Transverse colon (tissue), 4 donors: Measurements from ENCODE around the gene RPS27L. TPM values are rescaled to one million over a fixed set of nuclear protein-coding genes. Genes with fewer than 3 reads are reported as not detected.

Source experiments
- DNase-seq: peaks from one replicate; pipeline ENCODE4 v3.0.0-alpha.2; 2019
- H3K27ac ChIP-seq, 4 donors: fragments of 200-600 bp; sonication (generic); 2 replicates each; pipeline ENCODE4 v1.5.1; 2016 to 2018; ENCODE audit warnings: inconsistent platforms in 4 of 4
- H3K27me3 ChIP-seq: fragments of 200-600 bp; sonication (generic); 2 replicates; pipeline ENCODE4 v1.5.1; 2017; ENCODE audit warnings: inconsistent platforms
- H3K36me3 ChIP-seq, 4 donors: fragments of 200-600 bp; sonication (generic); 2 replicates each; pipeline ENCODE4 v1.5.1; 2017 to 2019; ENCODE audit warnings: inconsistent platforms in 4 of 4
- H3K4me1 ChIP-seq, 4 donors: fragments of 200-600 bp; sonication (generic); 2 replicates each; pipeline ENCODE4 v1.5.1; 2017 to 2020; ENCODE audit warnings: inconsistent platforms in 4 of 4
- H3K4me3 ChIP-seq, 4 donors: fragments of 200-600 bp; sonication (generic); 1 replicate in 1 of 4; 2 replicates in 3 of 4; pipeline versions ENCODE4 v1.5.1 to v1.6.1; 2017 to 2019; ENCODE audit warnings: inconsistent platforms in 4 of 4
- H3K9me3 ChIP-seq, 2 donors: fragments of 200-600 bp; sonication (generic); 2 replicates each; pipeline ENCODE4 v1.5.1; 2017 to 2019; ENCODE audit warnings: inconsistent platforms in 2 of 2
- EP300 ChIP-seq: sonication (generic); formaldehyde crosslinking; IDR thresholded peaks from one replicate; pipeline ENCODE4 v1.6.1; 2017; ENCODE audit warnings: antibody characterized with exemption, low read depth
- POLR2A ChIP-seq: fragments of 450-650 bp; IDR thresholded peaks from one replicate; pipeline ENCODE4 v1.6.1; 2016; ENCODE audit warnings: antibody characterized with exemption, mild to moderate bottlenecking, moderate library complexity
- POLR2AphosphoS5 ChIP-seq, 3 donors: sonication (generic); formaldehyde crosslinking; IDR thresholded peaks; one replicate each; pipeline ENCODE4 v1.6.1; 2016; ENCODE audit warnings: antibody characterized with exemption in 3 of 3
- WGBS, 2 donors: methylation state at CpG; one replicate each; pipeline ENCODE4 v1.1.5; 2018; ENCODE audit warnings: low coverage in 1 of 2; 5-methylcytosine and 5-hydroxymethylcytosine counted together
- in situ Hi-C, 4 donors: fragments of 200-750 bp; cut with MboI; loops; one replicate each; pipeline versions ENCODE4 v1.15.0 to v1.15.1; 2017; ENCODE audit warnings: low sequenced_read_pairs in 3 of 4, low pct_ligation_motif_present in 1 of 4, low pct_unique_long_range_greater_than_20kb in 1 of 4
- intact Hi-C: fragments of 100-400 bp; cut with DNase I; formaldehyde crosslinking; loops from one replicate; pipeline ENCODE4 v1.15.1; 2023; ENCODE audit warnings: low total_unique reads
- total RNA-seq, 4 donors: library from RNA; depleted of rRNA; stranded (reverse); fragments of >200 nt; gene quantifications; one replicate each; pipeline ENCODE4 v1.1.0, GENCODE V29; 2016
- TF ChIP-seq, protein P1 (sequence below), 5 experiments: fragments of 200-600 bp in 3 of 5; fragments of 450-650 bp in 2 of 5; sonication (generic) in 3 of 5; IDR thresholded peaks; 1 replicate in 2 of 5; 2 replicates in 3 of 5; pipeline ENCODE4 v1.5.1; 2016 to 2017; ENCODE audit warnings: antibody characterized with exemption in 5 of 5, inconsistent platforms in 3 of 5, mild to moderate bottlenecking in 2 of 5, moderate library complexity in 1 of 5

The RPS27L gene
- total RNA-seq, 4 donors from 2014 or later, result 4.5 to 143 (median 58.5) TPM

DNA sequence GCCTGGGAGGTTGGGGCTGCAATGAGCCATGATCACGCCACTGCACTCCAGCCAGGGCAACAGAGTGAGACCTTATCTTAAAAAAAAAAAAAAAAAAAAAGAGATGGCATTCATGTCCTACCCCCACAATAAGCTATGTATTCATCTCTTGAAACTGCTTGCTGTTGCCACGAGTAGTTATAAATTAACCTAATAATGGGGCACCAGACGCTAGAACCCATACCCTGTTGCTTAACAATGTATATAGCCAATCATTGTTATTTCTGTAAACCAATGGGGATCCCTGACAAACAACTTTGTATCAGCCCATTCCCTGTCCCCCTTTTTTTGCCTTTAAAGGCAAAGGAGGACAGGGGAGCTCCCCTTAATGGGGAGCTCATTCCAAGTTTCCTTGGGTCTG lies 38.4 kb downstream of the RPS27L start:
- Histone ChIP-seq H3K4me1 (peaks cover 0 to 13% (median 4%) of the 10 kb centered on the region in 4 donors), H3K4me3 (no peak overlapping the region), H3K9me3 (peaks cover 8 to 10% of the 10 kb centered on the region in 2 donors), H3K27me3 (no peaks in the 10 kb centered on the region), H3K36me3 (no peaks in the 10 kb centered on the region), H3K27ac (no peak overlapping the region)
- in situ Hi-C loops, result no loop called here
- TF ChIP-seq POLR2A, result no peak
- no peak for TF ChIP-seq POLR2AphosphoS5 (IDR thresholded peaks at IDR 0.05)
- TF ChIP-seq, protein P1, sequence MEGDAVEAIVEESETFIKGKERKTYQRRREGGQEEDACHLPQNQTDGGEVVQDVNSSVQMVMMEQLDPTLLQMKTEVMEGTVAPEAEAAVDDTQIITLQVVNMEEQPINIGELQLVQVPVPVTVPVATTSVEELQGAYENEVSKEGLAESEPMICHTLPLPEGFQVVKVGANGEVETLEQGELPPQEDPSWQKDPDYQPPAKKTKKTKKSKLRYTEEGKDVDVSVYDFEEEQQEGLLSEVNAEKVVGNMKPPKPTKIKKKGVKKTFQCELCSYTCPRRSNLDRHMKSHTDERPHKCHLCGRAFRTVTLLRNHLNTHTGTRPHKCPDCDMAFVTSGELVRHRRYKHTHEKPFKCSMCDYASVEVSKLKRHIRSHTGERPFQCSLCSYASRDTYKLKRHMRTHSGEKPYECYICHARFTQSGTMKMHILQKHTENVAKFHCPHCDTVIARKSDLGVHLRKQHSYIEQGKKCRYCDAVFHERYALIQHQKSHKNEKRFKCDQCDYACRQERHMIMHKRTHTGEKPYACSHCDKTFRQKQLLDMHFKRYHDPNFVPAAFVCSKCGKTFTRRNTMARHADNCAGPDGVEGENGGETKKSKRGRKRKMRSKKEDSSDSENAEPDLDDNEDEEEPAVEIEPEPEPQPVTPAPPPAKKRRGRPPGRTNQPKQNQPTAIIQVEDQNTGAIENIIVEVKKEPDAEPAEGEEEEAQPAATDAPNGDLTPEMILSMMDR (IDR thresholded peaks at IDR 0.05), result no peak
- no peak for TF ChIP-seq EP300
- DNase-seq, result no peak
- intact Hi-C loops, result no loop called here
- WGBS, 2 donors, result 63 to 89% methylated on average over 3 of the region's 3 CpGs

DNA sequence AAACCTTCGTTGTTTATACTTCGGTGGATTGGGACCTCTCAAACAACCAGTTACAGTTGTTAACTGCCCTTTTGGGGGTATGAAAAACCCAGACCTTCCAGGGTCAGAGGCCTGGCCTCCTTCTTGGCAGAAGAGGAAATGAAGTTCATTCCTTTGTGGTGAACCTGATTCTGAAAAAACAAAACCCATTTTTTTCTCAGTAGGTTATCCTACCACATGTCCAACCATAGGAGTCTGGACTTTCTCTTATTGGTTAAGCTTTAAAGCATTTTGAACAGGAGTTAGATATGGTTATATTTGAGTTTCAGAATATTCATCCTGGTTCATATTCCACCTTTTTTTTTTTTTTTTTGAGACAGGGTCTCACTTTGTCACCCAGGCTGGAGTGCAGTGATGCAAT lies 42.8 kb downstream of the RPS27L start:
- intact Hi-C loops, result no loop called here
- Histone ChIP-seq H3K27ac (no peak overlapping the region), H3K9me3 (peaks cover 6% of the 10 kb centered on the region in 2 donors), H3K36me3 (no peaks in the 10 kb centered on the region), H3K4me1 (no peaks in the 10 kb centered on the region), H3K4me3 (no peak overlapping the region), H3K27me3 (no peaks in the 10 kb centered on the region)
- in situ Hi-C loops, result no loop called here
- no peak for TF ChIP-seq POLR2AphosphoS5 (IDR thresholded peaks at IDR 0.05)
- no peak for TF ChIP-seq POLR2A
- no peak for TF ChIP-seq EP300
- TF ChIP-seq, protein P1 (IDR thresholded peaks at IDR 0.05), result no peak
- WGBS, 2 donors, result 75 to 85% methylated on average over 2 of the region's 2 CpGs
- no peak for DNase-seq

DNA sequence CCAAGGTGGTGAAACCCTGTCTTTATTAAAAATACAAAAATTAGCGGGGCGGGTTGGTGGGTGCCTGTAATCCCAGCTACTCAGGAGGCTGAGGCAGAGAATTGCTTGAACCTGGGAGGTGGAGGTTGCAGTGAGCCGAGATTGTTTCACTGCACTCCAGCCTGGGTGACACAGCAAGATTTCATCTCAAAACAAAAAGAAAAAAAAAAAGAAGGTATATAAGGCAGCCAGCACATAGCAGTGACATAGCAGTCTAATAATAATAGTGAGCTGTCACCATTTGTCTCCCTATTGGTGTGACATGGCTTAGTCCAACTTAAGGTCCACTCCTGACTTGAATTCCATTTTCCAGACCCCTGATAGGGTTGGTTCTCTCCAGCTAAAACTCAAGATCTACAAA lies 44.4 kb downstream of the RPS27L start:
- no peak for TF ChIP-seq EP300
- no peak for TF ChIP-seq POLR2AphosphoS5 (IDR thresholded peaks at IDR 0.05)
- TF ChIP-seq, protein P1 (IDR thresholded peaks at IDR 0.05), result no peak
- TF ChIP-seq POLR2A, result no peak
- H3K27ac ChIP-seq, result no peak overlapping the region
- H3K27me3 ChIP-seq, result no peaks in the 10 kb centered on the region
- 96 to 97% methylated on average over 3 of the region's 3 CpGs for WGBS, 2 donors
- H3K4me3 ChIP-seq, result no peak overlapping the region
- DNase-seq, result no peak
- intact Hi-C loops (no loop called here), in situ Hi-C loops (no loop called here)
- no peaks in the 10 kb centered on the region for H3K9me3 ChIP-seq
- peaks cover 1 to 9% (median 5%) of the 10 kb centered on the region in 4 donors for H3K4me1 ChIP-seq
- H3K36me3 ChIP-seq, result no peaks in the 10 kb centered on the region

DNA sequence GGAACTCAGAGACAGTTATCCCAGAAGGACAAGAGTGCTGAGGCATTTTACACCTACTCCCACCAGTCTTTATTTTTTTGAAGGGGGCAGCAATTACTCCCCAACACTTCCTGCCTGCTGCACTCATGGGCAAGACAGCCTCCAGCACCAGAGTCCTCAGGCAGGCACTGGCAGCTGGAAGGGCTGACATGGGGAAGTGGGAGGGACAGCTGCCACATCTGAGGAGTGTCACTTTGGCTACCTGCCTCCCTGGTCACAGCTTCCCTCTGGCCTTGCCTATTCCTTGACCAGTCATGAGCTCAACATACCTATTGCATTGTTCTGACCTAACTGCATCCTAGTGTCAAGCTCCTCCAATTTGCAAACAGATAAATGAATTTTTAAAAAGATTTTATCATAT lies 45.8 kb downstream of the RPS27L start:
- Histone ChIP-seq H3K36me3 (no peaks in the 10 kb centered on the region), H3K4me3 (no peak overlapping the region), H3K9me3 (no peaks in the 10 kb centered on the region), H3K4me1 (peaks cover 4 to 13% (median 9%) of the 10 kb centered on the region in 4 donors), H3K27me3 (no peaks in the 10 kb centered on the region), H3K27ac (no peak overlapping the region)
- in situ Hi-C loops (no loop called here), intact Hi-C loops (no loop called here)
- no peak for TF ChIP-seq POLR2A
- TF ChIP-seq POLR2AphosphoS5 (IDR thresholded peaks at IDR 0.05), result no peak
- TF ChIP-seq, protein P1 (IDR thresholded peaks at IDR 0.05), result no peak
- DNase-seq, result no peak
